Measurements from ENCODE around the gene IRX3.

IRX3 gene

DNA sequence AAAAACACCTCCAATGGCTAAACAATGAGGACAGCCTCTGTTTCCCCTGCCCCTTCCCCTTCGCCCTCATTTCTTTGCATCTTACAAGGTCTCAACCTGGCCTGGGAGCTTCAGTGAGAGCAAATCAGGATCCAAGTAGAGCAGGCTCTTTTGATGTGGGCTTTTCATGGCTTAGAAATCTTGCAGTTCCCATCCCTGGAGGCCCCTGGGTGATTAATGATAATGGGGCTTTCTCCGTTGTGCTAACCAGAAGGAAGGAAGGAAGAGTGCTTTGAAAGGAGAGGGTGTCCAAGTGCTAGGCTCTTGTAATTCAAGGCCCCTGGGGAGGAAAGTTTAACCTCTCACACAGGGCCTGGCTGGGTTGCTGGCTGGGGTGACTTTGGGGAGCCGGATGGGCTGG lies 18.5 kb upstream of the IRX3 start:
- no peak for DNase-seq (ENCODE audit: low read depth in 1 of 2, low spot score in 1 of 2)
- Histone ChIP-seq H3K4me3 (replicated peaks; ENCODE audit: insufficient read depth, low read length) (no peak overlapping the region), H3K27me3 (ENCODE audit: insufficient read depth, poor library complexity, severe bottlenecking) (no peaks in the 10 kb centered on the region), H3K27ac (replicated peaks) (no peak overlapping the region)
- TF ChIP-seq, protein P1, sequence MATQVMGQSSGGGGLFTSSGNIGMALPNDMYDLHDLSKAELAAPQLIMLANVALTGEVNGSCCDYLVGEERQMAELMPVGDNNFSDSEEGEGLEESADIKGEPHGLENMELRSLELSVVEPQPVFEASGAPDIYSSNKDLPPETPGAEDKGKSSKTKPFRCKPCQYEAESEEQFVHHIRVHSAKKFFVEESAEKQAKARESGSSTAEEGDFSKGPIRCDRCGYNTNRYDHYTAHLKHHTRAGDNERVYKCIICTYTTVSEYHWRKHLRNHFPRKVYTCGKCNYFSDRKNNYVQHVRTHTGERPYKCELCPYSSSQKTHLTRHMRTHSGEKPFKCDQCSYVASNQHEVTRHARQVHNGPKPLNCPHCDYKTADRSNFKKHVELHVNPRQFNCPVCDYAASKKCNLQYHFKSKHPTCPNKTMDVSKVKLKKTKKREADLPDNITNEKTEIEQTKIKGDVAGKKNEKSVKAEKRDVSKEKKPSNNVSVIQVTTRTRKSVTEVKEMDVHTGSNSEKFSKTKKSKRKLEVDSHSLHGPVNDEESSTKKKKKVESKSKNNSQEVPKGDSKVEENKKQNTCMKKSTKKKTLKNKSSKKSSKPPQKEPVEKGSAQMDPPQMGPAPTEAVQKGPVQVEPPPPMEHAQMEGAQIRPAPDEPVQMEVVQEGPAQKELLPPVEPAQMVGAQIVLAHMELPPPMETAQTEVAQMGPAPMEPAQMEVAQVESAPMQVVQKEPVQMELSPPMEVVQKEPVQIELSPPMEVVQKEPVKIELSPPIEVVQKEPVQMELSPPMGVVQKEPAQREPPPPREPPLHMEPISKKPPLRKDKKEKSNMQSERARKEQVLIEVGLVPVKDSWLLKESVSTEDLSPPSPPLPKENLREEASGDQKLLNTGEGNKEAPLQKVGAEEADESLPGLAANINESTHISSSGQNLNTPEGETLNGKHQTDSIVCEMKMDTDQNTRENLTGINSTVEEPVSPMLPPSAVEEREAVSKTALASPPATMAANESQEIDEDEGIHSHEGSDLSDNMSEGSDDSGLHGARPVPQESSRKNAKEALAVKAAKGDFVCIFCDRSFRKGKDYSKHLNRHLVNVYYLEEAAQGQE (IDR thresholded peaks at IDR 0.05; ENCODE audit: insufficient replicate concordance, low read depth) = no peak
- TF ChIP-seq POLR2AphosphoS5 (IDR thresholded peaks at IDR 0.05; ENCODE audit: low read depth) = no peak
- no peak for TF ChIP-seq GABPA (IDR thresholded peaks at IDR 0.05; ENCODE audit: low read depth)
- TF ChIP-seq, protein P2, sequence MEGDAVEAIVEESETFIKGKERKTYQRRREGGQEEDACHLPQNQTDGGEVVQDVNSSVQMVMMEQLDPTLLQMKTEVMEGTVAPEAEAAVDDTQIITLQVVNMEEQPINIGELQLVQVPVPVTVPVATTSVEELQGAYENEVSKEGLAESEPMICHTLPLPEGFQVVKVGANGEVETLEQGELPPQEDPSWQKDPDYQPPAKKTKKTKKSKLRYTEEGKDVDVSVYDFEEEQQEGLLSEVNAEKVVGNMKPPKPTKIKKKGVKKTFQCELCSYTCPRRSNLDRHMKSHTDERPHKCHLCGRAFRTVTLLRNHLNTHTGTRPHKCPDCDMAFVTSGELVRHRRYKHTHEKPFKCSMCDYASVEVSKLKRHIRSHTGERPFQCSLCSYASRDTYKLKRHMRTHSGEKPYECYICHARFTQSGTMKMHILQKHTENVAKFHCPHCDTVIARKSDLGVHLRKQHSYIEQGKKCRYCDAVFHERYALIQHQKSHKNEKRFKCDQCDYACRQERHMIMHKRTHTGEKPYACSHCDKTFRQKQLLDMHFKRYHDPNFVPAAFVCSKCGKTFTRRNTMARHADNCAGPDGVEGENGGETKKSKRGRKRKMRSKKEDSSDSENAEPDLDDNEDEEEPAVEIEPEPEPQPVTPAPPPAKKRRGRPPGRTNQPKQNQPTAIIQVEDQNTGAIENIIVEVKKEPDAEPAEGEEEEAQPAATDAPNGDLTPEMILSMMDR (IDR thresholded peaks at IDR 0.05; ENCODE audit: insufficient read depth, low read length) = no peak
- TF ChIP-seq SPI1 (IDR thresholded peaks at IDR 0.05; ENCODE audit: borderline replicate concordance, low read depth) = no peak

DNA sequence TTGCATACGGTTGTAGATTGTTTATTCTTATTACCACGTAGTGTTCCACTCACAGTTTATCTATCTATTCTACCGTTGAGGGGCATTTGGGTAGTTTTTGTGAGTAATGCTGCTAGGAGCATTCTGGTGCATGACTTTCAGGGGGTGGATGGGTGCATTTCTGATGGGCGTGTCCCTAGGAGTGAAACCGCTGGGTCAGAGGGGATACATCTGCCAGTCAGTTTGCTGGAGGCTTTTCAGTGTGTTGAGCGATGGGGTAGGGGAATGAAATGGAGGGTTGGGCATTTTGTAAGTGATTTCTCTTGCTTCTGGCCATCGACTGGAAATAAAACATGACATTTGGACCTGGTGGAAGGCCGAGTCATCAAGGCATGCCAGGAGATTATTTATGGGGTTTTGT lies 17.0 kb upstream of the IRX3 start:
- Histone ChIP-seq H3K27me3 (ENCODE audit: insufficient read depth, poor library complexity, severe bottlenecking) (no peaks in the 10 kb centered on the region), H3K27ac (replicated peaks) (no peak overlapping the region)

DNA sequence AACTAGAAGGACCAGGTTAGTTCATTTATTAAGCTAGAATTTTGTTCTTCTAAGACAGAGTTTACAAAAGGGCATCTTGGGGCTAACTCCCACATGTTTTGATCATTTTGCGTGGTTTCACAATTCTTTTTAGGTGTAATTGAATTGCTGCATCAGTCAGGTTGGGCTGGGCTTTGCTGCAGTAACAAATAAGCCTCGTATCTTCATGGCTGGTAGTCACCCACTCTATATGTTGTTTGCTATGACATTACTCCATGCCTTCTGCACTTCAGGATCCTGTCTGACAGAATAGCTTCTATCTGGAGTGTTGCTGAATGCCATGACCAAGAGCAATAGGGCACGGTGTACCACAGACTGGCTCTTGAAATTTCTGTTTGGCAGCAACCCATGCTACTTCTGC lies 10.6 kb upstream of the IRX3 start:
- no peaks in the 10 kb centered on the region for H3K27me3 ChIP-seq (ENCODE audit: insufficient read depth, poor library complexity, severe bottlenecking)
- TF ChIP-seq SPI1 (IDR thresholded peaks at IDR 0.05; ENCODE audit: borderline replicate concordance, low read depth) (no peak), POLR2AphosphoS5 (IDR thresholded peaks at IDR 0.05; ENCODE audit: low read depth) (no peak), GABPA (IDR thresholded peaks at IDR 0.05; ENCODE audit: low read depth) (no peak)
- TF ChIP-seq, protein P2 (IDR thresholded peaks at IDR 0.05; ENCODE audit: insufficient read depth, low read length) = no peak
- TF ChIP-seq, protein P1 (IDR thresholded peaks at IDR 0.05; ENCODE audit: insufficient replicate concordance, low read depth) = no peak
- H3K4me3 ChIP-seq (replicated peaks; ENCODE audit: insufficient read depth, low read length) = no peak overlapping the region
- no peak overlapping the region for H3K27ac ChIP-seq (replicated peaks)
- no peak for DNase-seq (ENCODE audit: low read depth in 1 of 2, low spot score in 1 of 2)

More for the DNA sequence above, 17.0 kb upstream of the IRX3 start:
- H3K4me3 ChIP-seq (replicated peaks; ENCODE audit: insufficient read depth, low read length) = no peak overlapping the region
- TF ChIP-seq SPI1 (IDR thresholded peaks at IDR 0.05; ENCODE audit: borderline replicate concordance, low read depth) = no peak
- TF ChIP-seq GABPA (IDR thresholded peaks at IDR 0.05; ENCODE audit: low read depth) = no peak
- TF ChIP-seq, protein P1 (IDR thresholded peaks at IDR 0.05; ENCODE audit: insufficient replicate concordance, low read depth) = no peak
- TF ChIP-seq, protein P2 (IDR thresholded peaks at IDR 0.05; ENCODE audit: insufficient read depth, low read length) = no peak
- no peak for TF ChIP-seq POLR2AphosphoS5 (IDR thresholded peaks at IDR 0.05; ENCODE audit: low read depth)
- no peak for DNase-seq (ENCODE audit: low read depth in 1 of 2, low spot score in 1 of 2)

Measured in HL-60 (cell line).